Activated T-helper 1 cell treated with anti-CD3 and anti-CD28 coated beads, Interleukin-12 subunit alpha, Interleukin-12 subunit beta, Interleukin-2, Interleukin-4 antibody, amounts not matched to agents 30 ng/mL and 10 ng/mL and 1 ng/mL, durations not matched to agents 14 hours and 24 hours and 36 hours (primary cell): ENCODE data around the gene PIGZ. TPM values are rescaled to one million over a fixed set of nuclear protein-coding genes. Genes with fewer than 3 reads are reported as not detected.

Source experiments
- DNase-seq: peaks from one replicate; pipeline ENCODE4 v3.0.0; 2021; ENCODE audit warnings: low spot score
- H3K27ac Mint-ChIP-seq: one replicate; pipeline ENCODE4 v1.8.0; 2021; ENCODE audit warnings: mild to moderate bottlenecking, mixed read lengths
- H3K27me3 Mint-ChIP-seq: one replicate; pipeline ENCODE4 v1.8.0; 2022; ENCODE audit warnings: mild to moderate bottlenecking, moderate library complexity, mixed read lengths; ENCODE audit not compliant: insufficient read depth
- H3K36me3 Mint-ChIP-seq: one replicate; pipeline ENCODE4 v1.8.0; 2021; ENCODE audit warnings: low read depth, mixed read lengths
- H3K4me1 Mint-ChIP-seq: one replicate; pipeline ENCODE4 v1.8.0; 2021; ENCODE audit warnings: low read depth, mixed read lengths
- H3K4me3 Mint-ChIP-seq: one replicate; pipeline ENCODE4 v1.8.0; 2021; ENCODE audit warnings: mild to moderate bottlenecking, moderate library complexity, mixed read lengths
- H3K9me3 Mint-ChIP-seq: one replicate; pipeline ENCODE4 v1.8.0; 2021; ENCODE audit warnings: mixed read lengths
- intact Hi-C: fragments of 100-400 bp; cut with micrococcal nuclease; formaldehyde crosslinking; loops from one replicate; pipeline ENCODE4 v1.15.1; 2024
- total RNA-seq: library from RNA; stranded (reverse); gene quantifications from 2 replicates; pipeline ENCODE4 v1.2.3, GENCODE V29; 2022

Gene PIGZ
- total RNA-seq, 1 donor from 2014 or later: 1.2 TPM

DNA sequence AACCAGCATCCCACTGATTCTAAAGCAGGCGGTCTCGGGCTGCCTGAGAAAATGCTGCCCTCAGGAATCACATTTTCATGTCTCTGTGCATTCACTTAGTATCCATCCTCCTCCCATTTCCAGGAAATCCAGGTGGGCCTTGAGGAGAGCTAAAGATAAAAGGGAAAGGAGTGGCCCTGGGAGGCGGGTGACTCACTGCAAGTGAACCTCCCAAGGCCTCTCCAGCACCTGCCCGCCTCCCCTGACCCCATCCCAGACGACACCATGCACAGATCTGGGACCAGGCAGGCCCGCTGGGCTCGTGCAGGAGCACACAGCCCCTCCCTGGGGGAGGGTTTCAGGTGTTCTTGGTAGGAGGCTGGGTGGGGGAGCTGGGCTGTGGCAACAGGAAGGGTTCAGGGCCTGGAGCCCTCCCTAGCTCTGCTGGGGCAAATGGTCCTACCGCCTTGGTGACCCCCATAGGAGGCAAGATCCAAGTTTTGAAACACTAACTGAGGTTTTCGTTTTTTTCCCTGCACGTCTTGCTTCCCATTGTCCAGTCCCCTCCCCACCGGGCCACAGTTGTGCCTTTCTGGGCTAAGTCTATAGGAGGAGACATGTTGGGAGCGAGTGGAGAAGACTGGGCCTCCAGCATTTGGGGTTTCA, 38.8 kb upstream of the PIGZ start:
- DNase-seq: no peak
- H3K36me3 Mint-ChIP-seq: no peaks in the 10 kb centered on the region
- H3K9me3 Mint-ChIP-seq: no peaks in the 10 kb centered on the region
- H3K27ac Mint-ChIP-seq: no peak overlapping the region
- no peak overlapping the region for H3K4me3 Mint-ChIP-seq
- H3K27me3 Mint-ChIP-seq: peaks cover 4% of the 10 kb centered on the region
- peaks cover 10% of the 10 kb centered on the region for H3K4me1 Mint-ChIP-seq
- intact Hi-C loops: loop anchor here (10.0 kb wide), 1 partner anchor 497 kb away; no protein-coding TSS in a partner anchor

DNA sequence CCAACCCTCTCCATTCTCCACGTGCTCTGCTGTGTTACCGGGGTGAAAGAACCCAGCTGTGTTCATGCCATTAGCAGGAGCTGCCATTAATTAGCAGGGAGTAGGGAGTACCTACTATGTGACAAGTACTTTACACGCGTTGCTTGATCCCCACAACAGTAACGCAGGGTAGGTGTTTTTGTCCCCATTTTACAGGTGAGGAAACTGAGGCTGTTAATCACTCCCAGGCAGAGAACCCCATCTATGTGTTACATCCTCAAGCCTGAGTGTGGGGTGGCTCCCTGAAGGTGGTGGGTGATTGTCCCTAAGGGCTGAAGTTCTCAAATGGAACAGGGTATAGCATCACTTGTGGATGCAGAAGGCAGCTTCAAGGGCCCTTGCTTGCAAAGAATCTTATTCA, 38.2 kb upstream of the PIGZ start:
- Mint-ChIP-seq H3K9me3 (no peaks in the 10 kb centered on the region), H3K27me3 (peaks cover 4% of the 10 kb centered on the region), H3K4me1 (peaks cover 10% of the 10 kb centered on the region), H3K27ac (no peak overlapping the region), H3K36me3 (no peaks in the 10 kb centered on the region), H3K4me3 (no peak overlapping the region)
- no peak for DNase-seq
- intact Hi-C loops: loop anchor here (10.0 kb wide), 1 partner anchor 498 kb away; no protein-coding TSS in a partner anchor

DNA sequence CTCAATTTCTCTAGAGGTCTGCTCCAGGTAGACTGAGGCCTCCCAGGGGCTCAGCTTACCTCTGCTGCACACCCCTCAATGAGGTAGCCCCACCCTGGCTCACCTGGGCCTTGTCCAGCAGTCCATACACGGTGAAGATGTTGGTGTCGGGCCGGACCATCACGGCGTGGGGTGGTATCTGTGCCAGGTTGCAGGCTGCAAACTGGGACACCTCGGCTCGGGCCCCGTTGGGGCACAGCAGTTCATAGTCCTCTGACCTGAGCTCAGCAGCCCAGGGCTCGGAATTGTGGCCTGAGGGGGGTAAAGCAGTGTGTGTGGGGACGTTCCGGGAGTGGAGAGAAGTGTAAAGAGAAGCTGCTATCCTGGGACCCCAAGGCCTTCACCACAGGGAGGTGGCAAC, 37.8 kb upstream of the PIGZ start:
- H3K9me3 Mint-ChIP-seq: no peaks in the 10 kb centered on the region
- H3K27ac Mint-ChIP-seq: no peak overlapping the region
- H3K4me1 Mint-ChIP-seq: peaks cover 10% of the 10 kb centered on the region
- peaks cover 4% of the 10 kb centered on the region for H3K27me3 Mint-ChIP-seq
- H3K4me3 Mint-ChIP-seq: no peak overlapping the region
- DNase-seq: no peak
- intact Hi-C loops: loop anchor here (10.0 kb wide), 1 partner anchor 498 kb away; no protein-coding TSS in a partner anchor
- H3K36me3 Mint-ChIP-seq: no peaks in the 10 kb centered on the region

GRCh38 chr3:197003461-197004385, 35.1 kb upstream of the PIGZ start:
- peak overlapping the region; percentile 89 for H3K27ac Mint-ChIP-seq
- no peaks in the 10 kb centered on the region for H3K36me3 Mint-ChIP-seq
- DNase-seq: no peak
- intact Hi-C loops: loop anchor here (1.0 to 10.0 kb wide), 3 partner anchors 26 to 501 kb away; partner anchors contain the start of genes MELTF and NCBP2
- H3K4me1 Mint-ChIP-seq: peaks cover 10% of the 10 kb centered on the region
- H3K4me3 Mint-ChIP-seq: peak overlapping the region; percentile 83
- H3K9me3 Mint-ChIP-seq: no peaks in the 10 kb centered on the region
- peaks cover 4% of the 10 kb centered on the region for H3K27me3 Mint-ChIP-seq

DNA sequence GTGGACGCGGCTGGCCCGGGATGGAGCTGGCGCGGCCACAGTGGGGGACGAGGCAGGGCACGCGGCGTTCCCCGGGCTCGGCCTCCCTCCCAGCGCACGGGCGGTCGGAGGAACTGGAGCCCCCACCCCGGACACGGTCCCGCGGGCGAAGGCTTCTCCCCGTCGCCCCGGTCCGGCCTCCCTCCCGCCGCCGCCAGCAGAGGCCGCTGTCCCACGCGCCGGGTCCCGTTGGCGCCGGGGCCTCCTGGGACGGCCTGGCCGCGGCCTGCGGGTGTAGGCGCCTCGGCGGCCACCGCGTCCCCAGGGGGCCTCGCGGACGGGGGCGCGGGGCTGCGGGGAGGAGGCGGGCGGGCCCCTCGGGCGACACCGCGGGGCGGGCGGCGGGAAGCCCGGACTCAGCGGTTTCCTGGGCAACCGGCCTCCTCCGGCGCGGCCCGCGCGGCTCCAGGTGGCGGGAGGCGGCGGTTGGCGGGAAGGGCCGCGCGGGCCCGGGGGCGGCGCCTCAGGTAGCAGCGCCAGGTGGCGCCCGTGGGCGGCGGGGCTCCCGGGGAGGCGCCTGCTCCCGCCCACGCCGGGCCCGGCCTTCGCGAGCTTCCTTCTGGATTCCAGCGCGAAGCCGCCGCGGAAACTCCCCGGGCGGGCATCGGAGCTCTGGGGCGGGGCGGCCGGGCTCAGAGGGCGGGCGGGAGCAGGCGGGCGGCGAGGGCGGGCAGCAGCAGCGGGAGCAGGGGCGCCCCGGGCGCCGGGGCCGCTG, 34.2 kb upstream of the PIGZ start:
- no peak overlapping the region for H3K27ac Mint-ChIP-seq
- no peaks in the 10 kb centered on the region for H3K9me3 Mint-ChIP-seq
- no peak overlapping the region for H3K4me3 Mint-ChIP-seq
- intact Hi-C loops: loop anchor here (1.0 to 10.0 kb wide), 5 partner anchors 26 to 551 kb away; partner anchors contain the start of genes MELTF and NCBP2
- peaks cover 4% of the 10 kb centered on the region for H3K27me3 Mint-ChIP-seq
- no peaks in the 10 kb centered on the region for H3K36me3 Mint-ChIP-seq
- DNase-seq: peak; percentile 77
- peaks cover 10% of the 10 kb centered on the region for H3K4me1 Mint-ChIP-seq

DNA sequence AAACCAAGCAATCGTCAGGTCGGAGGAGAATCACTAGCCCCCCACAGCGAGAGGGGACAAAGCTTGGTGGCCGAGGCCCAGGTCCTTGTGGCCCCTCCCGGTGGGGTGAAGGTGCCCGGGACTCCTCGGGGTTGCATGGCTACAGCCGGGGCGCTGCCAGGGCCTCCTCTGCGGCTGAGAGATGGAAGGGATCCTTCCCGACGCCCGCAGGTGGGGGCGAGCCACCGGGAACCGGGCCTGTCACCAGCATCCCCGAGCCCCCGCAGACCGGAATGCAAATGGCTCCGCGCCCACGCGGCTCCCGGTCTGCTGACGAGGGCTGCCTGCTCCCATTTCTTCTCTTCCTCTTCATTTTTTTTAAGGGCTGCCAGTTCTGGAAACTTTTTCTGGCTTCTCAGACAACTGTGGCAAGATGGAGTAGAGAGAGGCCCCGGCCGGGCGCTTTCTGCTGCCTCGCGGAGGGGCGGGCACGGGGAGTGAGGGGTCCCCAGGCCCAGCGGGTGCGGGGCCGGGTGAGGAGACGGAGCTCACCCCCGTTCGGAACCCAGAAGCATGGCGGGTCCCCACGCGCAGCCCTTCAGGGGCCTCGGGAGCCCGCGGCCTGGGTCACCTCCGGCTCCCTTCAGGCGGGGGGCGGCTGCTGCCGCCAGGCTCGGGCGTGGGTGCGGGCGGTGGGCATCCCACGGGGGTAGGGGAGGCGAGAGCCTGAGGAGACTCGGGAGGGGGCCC, 33.5 kb upstream of the PIGZ start:
- Mint-ChIP-seq H3K36me3 (no peaks in the 10 kb centered on the region), H3K4me3 (peak overlapping the region; percentile 83), H3K27me3 (peaks cover 4% of the 10 kb centered on the region), H3K4me1 (peaks cover 10% of the 10 kb centered on the region), H3K27ac (peak overlapping the region; percentile 95), H3K9me3 (no peaks in the 10 kb centered on the region)
- intact Hi-C loops: loop anchor here (1.0 to 10.0 kb wide), 3 partner anchors 185 to 552 kb away; no protein-coding TSS in a partner anchor
- no peak for DNase-seq

- peaks cover 4% of the 10 kb centered on the region for H3K27me3 Mint-ChIP-seq
- peak overlapping the region; percentile 95 for H3K27ac Mint-ChIP-seq
- H3K4me3 Mint-ChIP-seq: peak overlapping the region; percentile 83
- no peak for DNase-seq
- no peaks in the 10 kb centered on the region for H3K36me3 Mint-ChIP-seq
- no peaks in the 10 kb centered on the region for H3K9me3 Mint-ChIP-seq
- intact Hi-C loops: loop anchor here (10.0 kb wide), 1 partner anchor 503 kb away; no protein-coding TSS in a partner anchor
- peaks cover 10% of the 10 kb centered on the region for H3K4me1 Mint-ChIP-seq
Observed at GRCh38 chr3:197001106-197001971, 32.7 kb upstream of the PIGZ start.

DNA sequence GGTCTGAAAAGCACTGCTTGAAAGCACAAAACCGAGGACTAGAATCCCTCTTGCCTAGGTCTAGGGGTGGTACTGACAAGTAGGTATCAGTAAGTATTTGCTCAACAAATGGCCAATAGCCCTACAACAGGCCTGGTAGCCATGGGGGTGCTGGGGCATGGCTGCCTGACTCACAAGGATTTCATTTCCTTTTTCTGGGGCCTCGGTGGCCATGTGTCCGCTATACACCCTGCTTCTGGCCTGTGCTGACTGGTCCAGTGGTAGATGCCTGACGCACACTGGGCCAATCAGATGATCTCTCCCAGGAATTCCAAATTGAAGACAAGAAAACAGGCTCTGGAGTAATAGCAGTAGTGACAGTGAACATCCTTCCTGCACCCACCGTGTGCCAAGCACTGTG, 31.6 kb upstream of the PIGZ start:
- Mint-ChIP-seq H3K36me3 (no peaks in the 10 kb centered on the region), H3K9me3 (no peaks in the 10 kb centered on the region), H3K27me3 (no peaks in the 10 kb centered on the region), H3K4me3 (no peak overlapping the region), H3K27ac (no peak overlapping the region), H3K4me1 (peaks cover 10% of the 10 kb centered on the region)
- no peak for DNase-seq
- intact Hi-C loops: loop anchor here (10.0 kb wide), 1 partner anchor 505 kb away; no protein-coding TSS in a partner anchor

DNA sequence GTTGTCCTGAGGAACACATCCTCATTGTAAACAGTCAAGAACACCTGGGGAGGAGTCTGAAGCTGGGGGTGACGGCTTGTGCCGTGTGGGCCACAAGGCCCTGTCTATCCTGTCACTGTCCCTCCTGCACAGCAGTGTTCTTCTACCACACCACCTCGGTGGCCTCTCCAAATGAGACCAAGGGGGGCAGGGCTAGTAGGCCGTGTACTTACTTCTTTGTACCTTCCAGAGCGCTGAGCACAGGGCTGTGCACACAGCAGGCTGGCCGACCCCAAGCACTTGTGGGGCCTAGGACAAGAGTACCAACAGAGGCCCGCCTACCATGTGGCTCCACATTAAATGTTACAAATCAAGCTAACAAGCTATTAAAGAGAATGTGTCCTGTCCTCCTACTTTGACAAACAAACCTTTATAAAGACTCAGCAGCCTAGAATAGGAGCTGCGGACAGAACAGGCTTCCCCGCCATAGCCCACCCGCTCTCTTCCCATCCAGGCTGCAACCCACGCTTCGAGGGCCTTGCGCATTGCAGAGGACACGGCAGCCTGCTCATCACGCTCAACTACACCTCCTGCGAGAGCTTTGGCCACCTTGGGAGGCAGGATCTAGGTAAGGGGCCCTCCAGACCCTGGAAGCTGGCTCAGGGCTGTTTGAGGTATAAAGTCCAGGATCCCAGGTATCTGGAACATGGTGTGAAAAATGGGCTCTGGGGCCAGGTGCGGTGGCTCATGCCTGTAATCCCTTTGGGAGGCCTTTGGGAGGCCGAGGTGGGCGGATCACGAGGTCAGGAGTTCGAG, 30.5 kb upstream of the PIGZ start:
- Mint-ChIP-seq H3K4me3 (no peak overlapping the region), H3K4me1 (peaks cover 5% of the 10 kb centered on the region), H3K27me3 (no peaks in the 10 kb centered on the region), H3K27ac (no peak overlapping the region), H3K36me3 (no peaks in the 10 kb centered on the region), H3K9me3 (no peaks in the 10 kb centered on the region)
- intact Hi-C loops: no loop called here
- no peak for DNase-seq

- H3K4me3 Mint-ChIP-seq: no peak overlapping the region
- intact Hi-C loops: no loop called here
- H3K4me1 Mint-ChIP-seq: no peaks in the 10 kb centered on the region
- H3K9me3 Mint-ChIP-seq: no peaks in the 10 kb centered on the region
- H3K36me3 Mint-ChIP-seq: no peaks in the 10 kb centered on the region
- DNase-seq: no peak
- H3K27me3 Mint-ChIP-seq: no peaks in the 10 kb centered on the region
- no peak overlapping the region for H3K27ac Mint-ChIP-seq
Observed at GRCh38 chr3:196997311-196997710, 28.7 kb upstream of the PIGZ start.
